ENCODE data around the gene ATP13A2. TPM values are rescaled to one million over a fixed set of nuclear protein-coding genes. Genes with fewer than 3 reads are reported as not detected.
A peak's percentile ranks its signal among the peaks of the same experiment; 100 is the strongest.

The ATP13A2 gene
- total and polyA plus RNA-seq, 2 donors from 2014 or later: 23.8 to 38.6 TPM

DNA sequence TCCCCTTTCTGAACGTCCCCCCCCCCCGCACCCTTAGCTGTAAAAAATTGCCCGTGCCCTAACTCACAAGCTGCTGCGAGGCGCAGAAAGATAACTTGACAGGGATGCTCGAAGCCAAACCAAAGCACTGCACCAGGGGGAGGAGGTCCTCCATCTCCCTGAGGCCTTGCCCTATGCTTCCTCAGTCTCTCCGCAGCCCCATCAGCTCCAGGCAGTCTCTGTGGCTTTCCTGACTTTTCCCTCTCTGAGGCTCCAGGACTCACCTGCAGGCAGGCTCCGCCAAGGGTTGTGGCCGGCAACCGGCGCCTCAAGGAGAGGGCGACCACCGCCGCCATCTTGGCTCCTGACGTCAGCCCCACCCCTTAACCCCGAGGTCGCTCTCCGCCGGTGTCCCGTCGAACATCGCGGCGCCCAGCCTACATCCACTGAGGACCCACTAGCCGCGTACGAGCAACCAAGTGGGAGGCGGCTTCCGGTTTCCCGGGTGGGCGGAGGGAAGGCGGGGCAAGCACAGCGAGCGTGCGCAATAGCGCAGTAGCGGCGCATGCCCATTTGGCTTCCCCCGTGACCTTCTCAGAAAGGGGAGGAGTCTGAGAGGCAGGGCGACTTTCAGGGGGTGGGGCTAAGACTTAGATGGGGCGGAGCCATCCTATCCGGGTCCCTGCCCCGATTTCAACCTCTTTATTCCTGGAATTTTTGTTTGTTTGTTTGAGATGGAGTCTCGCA, 42.1 kb upstream of the ATP13A2 start, which contains the start of gene SDHB:
SDHB (minus strand) TSS at position 348 of the 726 bp plus-strand sequence; CDS start at position 335, 13 bp downstream.
- H3K4me1 ChIP-seq (ENCODE audit: control insufficient read depth in 2 of 3, insufficient read depth in 2 of 3, low read depth in 1 of 3, low read length in 3 of 3): peaks cover 0 to 16% (median 9%) of the 10 kb centered on the region in 3 donors
- peak within 1 kb of the TSS; percentile 88 to 98 (median 91) for H3K9ac ChIP-seq (ENCODE audit: low read length in 3 of 3)
- H3K9me3 ChIP-seq (ENCODE audit: control insufficient read depth in 2 of 3, insufficient read depth in 1 of 3, low read length in 3 of 3): no peaks in the 10 kb centered on the region
- no peaks in the 10 kb centered on the region for H3K27me3 ChIP-seq (ENCODE audit: control insufficient read depth, insufficient read depth, low read length)
- peak; percentile 99 to 100 (median 100) for DNase-seq
- peak within 1 kb of the TSS; percentile 85 to 99 (median 95) for H3K4me3 ChIP-seq (ENCODE audit: low read length in 3 of 3)
- H3K36me3 ChIP-seq (ENCODE audit: control insufficient read depth in 2 of 3, insufficient read depth in 3 of 3, low read length in 3 of 3): peaks cover 0 to 5% (median 5%) of the 10 kb centered on the region in 3 donors
- FAIRE-seq: peak; percentile 98
- intact Hi-C loops (cut with DNase I): no loop called here
- peak within 1 kb of the TSS; percentile 94 for H3K27ac ChIP-seq (ENCODE audit: low read depth in 2 of 2, low read length in 2 of 2)
- TF ChIP-seq, protein P1, sequence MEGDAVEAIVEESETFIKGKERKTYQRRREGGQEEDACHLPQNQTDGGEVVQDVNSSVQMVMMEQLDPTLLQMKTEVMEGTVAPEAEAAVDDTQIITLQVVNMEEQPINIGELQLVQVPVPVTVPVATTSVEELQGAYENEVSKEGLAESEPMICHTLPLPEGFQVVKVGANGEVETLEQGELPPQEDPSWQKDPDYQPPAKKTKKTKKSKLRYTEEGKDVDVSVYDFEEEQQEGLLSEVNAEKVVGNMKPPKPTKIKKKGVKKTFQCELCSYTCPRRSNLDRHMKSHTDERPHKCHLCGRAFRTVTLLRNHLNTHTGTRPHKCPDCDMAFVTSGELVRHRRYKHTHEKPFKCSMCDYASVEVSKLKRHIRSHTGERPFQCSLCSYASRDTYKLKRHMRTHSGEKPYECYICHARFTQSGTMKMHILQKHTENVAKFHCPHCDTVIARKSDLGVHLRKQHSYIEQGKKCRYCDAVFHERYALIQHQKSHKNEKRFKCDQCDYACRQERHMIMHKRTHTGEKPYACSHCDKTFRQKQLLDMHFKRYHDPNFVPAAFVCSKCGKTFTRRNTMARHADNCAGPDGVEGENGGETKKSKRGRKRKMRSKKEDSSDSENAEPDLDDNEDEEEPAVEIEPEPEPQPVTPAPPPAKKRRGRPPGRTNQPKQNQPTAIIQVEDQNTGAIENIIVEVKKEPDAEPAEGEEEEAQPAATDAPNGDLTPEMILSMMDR (IDR thresholded peaks at IDR 0.05; ENCODE audit: borderline replicate concordance, extremely low read depth, insufficient read depth): peak; percentile 1

DNA sequence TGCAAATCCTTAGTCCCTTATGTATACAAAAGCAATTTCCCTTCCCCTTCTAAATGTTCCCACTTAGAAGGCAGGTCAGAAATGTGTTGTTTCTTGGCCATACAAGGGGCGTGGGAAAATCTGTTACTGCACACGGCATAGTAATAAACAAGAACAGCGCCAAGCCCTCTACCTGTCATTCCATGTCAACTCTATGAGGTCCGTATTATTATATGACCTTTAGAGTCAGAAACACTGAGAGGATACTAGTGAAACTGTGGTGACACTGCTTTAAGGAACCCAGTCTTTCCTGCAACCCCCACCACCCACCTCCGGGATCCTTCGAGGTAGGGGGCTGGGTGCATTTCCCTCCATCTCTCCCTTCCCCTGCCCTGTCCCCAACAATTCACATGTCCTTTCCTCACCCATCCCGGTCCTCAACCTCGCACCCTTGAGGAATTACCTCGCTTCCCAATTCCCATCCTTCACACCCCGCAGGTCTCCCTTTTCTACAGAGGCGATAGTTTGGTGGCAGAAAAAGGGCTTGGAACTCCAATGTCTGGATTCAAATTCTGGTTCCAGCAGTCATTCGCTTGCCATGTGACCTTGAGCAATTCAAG, 41.5 kb upstream of the ATP13A2 start:
- intact Hi-C loops (cut with DNase I): no loop called here
- H3K4me1 ChIP-seq (ENCODE audit: control insufficient read depth in 2 of 3, insufficient read depth in 2 of 3, low read depth in 1 of 3, low read length in 3 of 3): peaks cover 0 to 16% (median 9%) of the 10 kb centered on the region in 3 donors
- no peaks in the 10 kb centered on the region for H3K27me3 ChIP-seq (ENCODE audit: control insufficient read depth, insufficient read depth, low read length)
- peak overlapping the region; percentile 94 for H3K27ac ChIP-seq (ENCODE audit: low read depth in 2 of 2, low read length in 2 of 2)
- peak overlapping the region; percentile 85 to 99 (median 95) for H3K4me3 ChIP-seq (ENCODE audit: low read length in 3 of 3)
- H3K9ac ChIP-seq (ENCODE audit: low read length in 3 of 3): peak overlapping the region; percentile 88 to 98 (median 91)
- no peaks in the 10 kb centered on the region for H3K9me3 ChIP-seq (ENCODE audit: control insufficient read depth in 2 of 3, insufficient read depth in 1 of 3, low read length in 3 of 3)
- TF ChIP-seq, protein P1 (IDR thresholded peaks at IDR 0.05; ENCODE audit: borderline replicate concordance, extremely low read depth, insufficient read depth): no peak
- H3K36me3 ChIP-seq (ENCODE audit: control insufficient read depth in 2 of 3, insufficient read depth in 3 of 3, low read length in 3 of 3): peaks cover 0 to 5% (median 5%) of the 10 kb centered on the region in 3 donors
- no peak for FAIRE-seq
- no peak for DNase-seq

DNA sequence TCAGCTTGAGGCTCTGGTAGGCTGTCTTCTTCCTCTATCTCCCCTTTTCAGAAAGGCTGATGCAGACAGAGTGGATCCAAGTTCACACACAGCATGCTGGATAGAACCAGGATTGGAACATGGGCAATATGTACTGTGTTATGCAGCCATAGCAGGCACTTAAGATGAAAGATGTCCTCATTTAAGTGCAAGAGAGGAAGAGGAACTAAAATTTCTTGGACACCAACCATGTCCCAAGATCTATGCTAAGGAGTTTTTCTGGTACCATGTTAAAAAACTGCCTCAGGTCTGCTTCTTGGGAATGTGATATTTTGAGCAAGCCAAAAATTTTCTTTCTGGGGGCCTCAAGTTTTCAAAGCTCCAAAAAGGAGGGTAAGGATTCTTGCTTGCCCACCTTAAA, 40.9 kb upstream of the ATP13A2 start:
- Histone ChIP-seq H3K4me1 (ENCODE audit: control insufficient read depth in 2 of 3, insufficient read depth in 2 of 3, low read depth in 1 of 3, low read length in 3 of 3) (peaks cover 0 to 16% (median 9%) of the 10 kb centered on the region in 3 donors), H3K9me3 (ENCODE audit: control insufficient read depth in 2 of 3, insufficient read depth in 1 of 3, low read length in 3 of 3) (no peaks in the 10 kb centered on the region), H3K4me3 (ENCODE audit: low read length in 3 of 3) (peak overlapping the region in 2 of 3 donors; percentile 95 to 99), H3K9ac (ENCODE audit: low read length in 3 of 3) (peak overlapping the region in 2 of 3 donors; percentile 43 to 88), H3K27ac (ENCODE audit: low read depth in 2 of 2, low read length in 2 of 2) (no peak overlapping the region), H3K36me3 (ENCODE audit: control insufficient read depth in 2 of 3, insufficient read depth in 3 of 3, low read length in 3 of 3) (peaks cover 0 to 5% (median 5%) of the 10 kb centered on the region in 3 donors), H3K27me3 (ENCODE audit: control insufficient read depth, insufficient read depth, low read length) (no peaks in the 10 kb centered on the region)
- intact Hi-C loops (cut with DNase I): no loop called here
- TF ChIP-seq, protein P1 (IDR thresholded peaks at IDR 0.05; ENCODE audit: borderline replicate concordance, extremely low read depth, insufficient read depth): no peak
- no peak for DNase-seq
- FAIRE-seq: no peak
